IMR-90 (cell line): ENCODE data around the gene ETF1. TPM values are rescaled to one million over a fixed set of nuclear protein-coding genes. Genes with fewer than 3 reads are reported as not detected.

ENCODE experiments used
- ATAC-seq: fragments of 200-7000 bp; cut with Tn5 transposase; 2 replicates; pipeline ENCODE4 v1.9.1; 2020; ENCODE audit warnings: low read depth, mild to moderate bottlenecking, moderate library complexity
- BruUV-seq: library from RNA; stranded (reverse); fragments of 400-500 nt; replicated peaks from 2 replicates; lab custom pipeline; 2021; lab: Mats Ljungman, UMichigan
- CTCF ChIA-PET: fragments of 300-600 bp; formaldehyde crosslinking; extraction: SDS; loops from one replicate; lab custom pipeline; 2021; ENCODE audit warnings: antibody characterized with exemption; lab: Yijun Ruan, JAX
- POLR2A ChIA-PET: fragments of 300-600 bp; sonication (Branson Sonifier 250); formaldehyde crosslinking; loops from one replicate; lab custom pipeline; 2022; ENCODE audit warnings: antibody characterized with exemption; ENCODE audit not compliant: unreplicated experiment; lab: Charles Lee
- DNase-seq: peaks from one replicate; pipeline ENCODE4 v3.0.0; 2013
- H2AFZ ChIP-seq: replicated peaks from 2 replicates; pipeline ENCODE3; 2013; ENCODE audit warnings: low read length, mild to moderate bottlenecking; ENCODE audit not compliant: poor library complexity
- H2AK5ac ChIP-seq: 2 replicates; pipeline ENCODE4 v1.6.1; 2013; ENCODE audit warnings: low read depth, low read length, inconsistent platforms
- H2AK9ac ChIP-seq: replicated peaks from 2 replicates; pipeline ENCODE3; 2013; ENCODE audit warnings: mild to moderate bottlenecking, low read depth, low read length, moderate library complexity; ENCODE audit not compliant: poor library complexity
- H2BK120ac ChIP-seq: 2 replicates; pipeline ENCODE4 v1.6.1; 2013; ENCODE audit warnings: low read depth, low read length, inconsistent platforms
- H2BK15ac ChIP-seq: 3 replicates; pipeline ENCODE4 v1.6.1; 2013; ENCODE audit warnings: low read depth, low read length, inconsistent platforms
- H2BK20ac ChIP-seq: 2 replicates; pipeline ENCODE4 v1.6.1; 2013; ENCODE audit warnings: low read depth, mild to moderate bottlenecking, inconsistent platforms, low read length, moderate library complexity
- H2BK5ac ChIP-seq: 2 replicates; pipeline ENCODE4 v1.6.1; 2013; ENCODE audit warnings: mild to moderate bottlenecking, low read depth, low read length, inconsistent platforms; ENCODE audit not compliant: poor library complexity, severe bottlenecking
- H3K14ac ChIP-seq: replicated peaks from 2 replicates; pipeline ENCODE4 v1.6.1; 2013; ENCODE audit warnings: low read depth, low read length, inconsistent platforms
- H3K18ac ChIP-seq: 2 replicates; pipeline ENCODE4 v1.6.1; 2013; ENCODE audit warnings: low read depth, low read length, control low read depth
- H3K23ac ChIP-seq: 2 replicates; pipeline ENCODE4 v1.6.1; 2013; ENCODE audit warnings: low read depth, low read length, inconsistent platforms
- H3K27ac ChIP-seq: 2 replicates; pipeline ENCODE4 v1.5.1; 2013; ENCODE audit warnings: mild to moderate bottlenecking, control low read depth, low read length; ENCODE audit not compliant: insufficient read depth
- H3K27me3 ChIP-seq: 2 replicates; pipeline ENCODE4 v1.6.1; 2013; ENCODE audit warnings: low read length; ENCODE audit not compliant: control insufficient read depth, insufficient read depth
- H3K36me3 ChIP-seq: 2 replicates; pipeline ENCODE4 v1.6.1; 2013; ENCODE audit warnings: low read length, mixed read lengths; ENCODE audit not compliant: control insufficient read depth, insufficient read depth
- H3K4ac ChIP-seq: 2 replicates; pipeline ENCODE4 v1.6.1; 2013; ENCODE audit warnings: low read depth, low read length, inconsistent platforms
- H3K4me1 ChIP-seq: 2 replicates; pipeline ENCODE4 v1.6.1; 2013; ENCODE audit warnings: low read length, mixed read lengths; ENCODE audit not compliant: control insufficient read depth, insufficient read depth
- H3K4me2 ChIP-seq: 2 replicates; pipeline ENCODE4 v1.6.1; 2013; ENCODE audit warnings: low read depth, mild to moderate bottlenecking, control low read depth, low read length, moderate library complexity
- H3K4me3 ChIP-seq: 2 replicates; pipeline ENCODE4 v1.5.1; 2013; ENCODE audit warnings: low read depth, mild to moderate bottlenecking, control low read depth, low read length, moderate library complexity; ENCODE audit not compliant: insufficient read depth
- H3K56ac ChIP-seq: 2 replicates; pipeline ENCODE4 v1.6.1; 2013; ENCODE audit warnings: low read length, inconsistent platforms; ENCODE audit not compliant: insufficient read depth; ENCODE audit errors: extremely low read depth
- H3K79me1 ChIP-seq, 2 experiments: 2 replicates each; pipeline ENCODE4 v1.6.1; 2013; ENCODE audit warnings: low read length in 2 of 2, inconsistent platforms in 1 of 2, low read depth in 1 of 2
- H3K9ac ChIP-seq: 2 replicates; pipeline ENCODE4 v1.6.1; 2013; ENCODE audit warnings: low read depth, low read length, control low read depth
- H3K9me1 ChIP-seq: 2 replicates; pipeline ENCODE4 v1.6.1; 2013; ENCODE audit warnings: low read length, inconsistent platforms; ENCODE audit not compliant: insufficient read depth
- H3K9me3 ChIP-seq: 2 replicates; pipeline ENCODE4 v1.6.1; 2013; ENCODE audit warnings: low read length; ENCODE audit not compliant: control insufficient read depth, insufficient read depth
- H4K20me1 ChIP-seq: 2 replicates; pipeline ENCODE4 v1.6.1; 2013; ENCODE audit warnings: low read length, inconsistent platforms; ENCODE audit not compliant: insufficient read depth
- H4K5ac ChIP-seq: 2 replicates; pipeline ENCODE4 v1.6.1; 2013; ENCODE audit warnings: mild to moderate bottlenecking, low read depth, low read length, control low read depth
- H4K8ac ChIP-seq, 2 experiments: 2 replicates each; pipeline ENCODE4 v1.6.1; 2013; ENCODE audit warnings: low read depth in 2 of 2, low read length in 2 of 2, control low read depth in 1 of 2, inconsistent platforms in 1 of 2
- H4K91ac ChIP-seq: 2 replicates; pipeline ENCODE4 v1.6.1; 2013; ENCODE audit warnings: low read depth, low read length, inconsistent platforms; ENCODE audit not compliant: insufficient read depth
- CEBPB ChIP-seq: IDR thresholded peaks from 2 replicates; pipeline ENCODE4 v1.6.1; 2012; ENCODE audit warnings: low read depth, low read length, improper control_type of control experiment
- MAZ ChIP-seq: IDR thresholded peaks from 2 replicates; pipeline ENCODE4 v1.6.1; 2012; ENCODE audit warnings: low read depth, mild to moderate bottlenecking, low read length, improper control_type of control experiment, moderate library complexity, borderline replicate concordance
- USF2 ChIP-seq: fragments of 150-350 bp; IDR thresholded peaks from 2 replicates; pipeline ENCODE4 v1.6.1; 2017; ENCODE audit warnings: mild to moderate bottlenecking, antibody characterized with exemption, low read length, low read depth
- WGBS, 2 experiments: methylation state at CpG; one replicate each; pipeline versions ENCODE4 v1.1.5 to v1.1.7; 2013; ENCODE audit warnings: missing lambda C conversion rate in 2 of 2; ENCODE audit not compliant: insufficient read length in 1 of 2; ENCODE audit errors: extremely low coverage in 2 of 2; 5-methylcytosine and 5-hydroxymethylcytosine counted together
- dilution Hi-C: fragments of 300-500 bp; cut with HindIII; formaldehyde crosslinking; loops from one replicate; pipeline ENCODE4 v1.14.3; 2018; ENCODE audit warnings: low sequenced_read_pairs; ENCODE audit not compliant: unreplicated experiment
- in situ Hi-C: fragments of 300-500 bp; cut with MboI; formaldehyde crosslinking; loops from 3 replicates; pipeline ENCODE4 v1.14.3; 2019; ENCODE audit warnings: low sequenced_read_pairs, inconsistent platforms, mixed read lengths
- intact Hi-C: fragments of 100-400 bp; cut with micrococcal nuclease; formaldehyde crosslinking; loops from 2 replicates; pipeline ENCODE4 v1.10.0; 2022
- polyA plus RNA-seq, 3 experiments: library from polyadenylated mRNA; depleted of rRNA; stranded (reverse); fragments of >200 nt; gene quantifications; 2 replicates each; pipeline ENCODE4 v1.2.3, GENCODE V29; 2012; ENCODE audit warnings: low replicate concordance in 1 of 3
- total RNA-seq: library from RNA; depleted of rRNA; stranded (reverse); fragments of >200 nt; gene quantifications from 2 replicates; pipeline ENCODE4 v1.2.3, GENCODE V29; 2012

Gene ETF1
- total and polyA plus RNA-seq, 2 of the 4 experiments (the other 2 are of a cell fraction) = 53.2 to 126 TPM

GRCh38 chr5:138536215-138536614 lies 6.8 kb downstream of the ETF1 start:
- intact Hi-C loops (no loop called here), in situ Hi-C loops (no loop called here), dilution Hi-C loops (no loop called here)
- Histone ChIP-seq H4K5ac (no peak overlapping the region), H2BK20ac (no peak overlapping the region), H2BK5ac (no peak overlapping the region), H3K4me3 (no peak overlapping the region), H3K18ac (no peak overlapping the region), H2AK9ac (no peak overlapping the region), H3K27me3 (no peaks in the 10 kb centered on the region), H4K20me1 (peaks cover 86% of the 10 kb centered on the region), H3K56ac (no peak overlapping the region), H3K27ac (no peak overlapping the region), H4K8ac (no peak overlapping the region), H3K14ac (no peak overlapping the region), H3K4me2 (no peak overlapping the region), H2BK120ac (no peak overlapping the region), H3K9me1 (peaks cover 5% of the 10 kb centered on the region; the same call in 1 of the 2 replicates), H3K9me3 (no peaks in the 10 kb centered on the region), H4K91ac (no peak overlapping the region), H2BK15ac (no peak overlapping the region), H2AK5ac (no peak overlapping the region), H3K9ac (no peak overlapping the region), H3K36me3 (peaks cover 6% of the 10 kb centered on the region), H3K23ac (no peak overlapping the region), H2AFZ (no peak overlapping the region), H3K4ac (no peak overlapping the region), H3K79me1 (peaks cover 7 to 38% of the 10 kb centered on the region in 2 experiments; a peak in 3 of 4 replicates), H3K4me1 (no peaks in the 10 kb centered on the region)
- ChIA-PET POLR2A (interaction anchor here (0.6 kb wide), 1 partner anchor 663 kb away, joined by 3 read pairs; no protein-coding TSS in a partner anchor), CTCF (interaction anchor here (0.9 to 1.3 kb wide), 2 partner anchors 10 to 15 kb away, joined by 3 to 4 read pairs; no protein-coding TSS in a partner anchor)
- ATAC-seq (no peak), DNase-seq (no peak)
- no TSS peak for BruUV-seq
- TF ChIP-seq CEBPB (no peak), MAZ (no peak), USF2 (no peak)
- WGBS, 2 experiments = no CpG with 5 or more reads among the region's 2 CpGs
